HEK293 (cell line): ENCODE measurements around the gene PHC1.

Source experiments
- CTCF ChIA-PET: fragments of 350-600 bp; formaldehyde crosslinking; extraction: SDS; loops from one replicate; lab custom pipeline; 2021; ENCODE audit warnings: antibody characterized with exemption; lab: Yijun Ruan, JAX
- POLR2A ChIA-PET: fragments of 300-600 bp; formaldehyde crosslinking; extraction: SDS; loops from one replicate; lab custom pipeline; 2020; ENCODE audit warnings: antibody characterized with exemption, inconsistent platforms; lab: Yijun Ruan, JAX
- H3K27ac ChIP-seq: fragments of 200-500 bp; sonication (Bioruptor generic); 2 replicates; pipeline ENCODE4 v1.5.1; 2014; ENCODE audit warnings: low read depth, low read length, control low read depth, inconsistent platforms; ENCODE audit errors: extremely low read depth
- H3K36me3 ChIP-seq, 2 experiments: fragments of 200-500 bp in 1 of 2; sonication (Bioruptor generic) in 1 of 2; 1 replicate in 1 of 2; 2 replicates in 1 of 2; pipeline ENCODE4 v1.5.1; 2014 to 2017; ENCODE audit warnings: inconsistent platforms in 2 of 2, low read length in 2 of 2; ENCODE audit not compliant: control insufficient read depth in 2 of 2, insufficient read depth in 1 of 2
- H3K4me1 ChIP-seq: fragments of 200-500 bp; sonication (Bioruptor generic); 2 replicates; pipeline ENCODE4 v1.5.1; 2014; ENCODE audit warnings: mild to moderate bottlenecking, low read length, inconsistent platforms; ENCODE audit not compliant: control insufficient read depth, insufficient read depth
- H3K4me3 ChIP-seq: 2 replicates; pipeline ENCODE4 v1.5.1; 2011; ENCODE audit warnings: low read depth, mild to moderate bottlenecking, control low read depth, low read length, moderate library complexity
- H3K9me3 ChIP-seq: fragments of 200-500 bp; sonication (Bioruptor generic); 2 replicates; pipeline ENCODE4 v1.5.1; 2014; ENCODE audit warnings: low read depth, low read length, inconsistent platforms; ENCODE audit not compliant: control insufficient read depth, insufficient read depth
- GLIS2 ChIP-seq: fragments of 450-650 bp; formaldehyde crosslinking; IDR thresholded peaks from 2 replicates; pipeline ENCODE4 v1.5.1; 2016; ENCODE audit warnings: missing biosample characterization, missing genetic modification characterization
- IKZF3 ChIP-seq: fragments of 450-650 bp; IDR thresholded peaks from 2 replicates; pipeline ENCODE4 v1.5.0; 2018; ENCODE audit warnings: missing biosample characterization, mild to moderate bottlenecking, missing genetic modification characterization, moderate library complexity
- KLF17 ChIP-seq: fragments of 450-650 bp; formaldehyde crosslinking; IDR thresholded peaks from 2 replicates; pipeline ENCODE4 v1.5.1; 2016; ENCODE audit warnings: missing biosample characterization, missing genetic modification characterization
- KLF8 ChIP-seq: fragments of 450-650 bp; formaldehyde crosslinking; IDR thresholded peaks from 2 replicates; pipeline ENCODE4 v1.5.1; 2016; ENCODE audit warnings: missing biosample characterization, missing genetic modification characterization
- PRDM2 ChIP-seq: fragments of 450-650 bp; formaldehyde crosslinking; IDR thresholded peaks from 2 replicates; pipeline ENCODE4 v1.5.1; 2016; ENCODE audit warnings: missing biosample characterization, missing genetic modification characterization, borderline replicate concordance
- REPIN1 ChIP-seq: fragments of 450-650 bp; formaldehyde crosslinking; IDR thresholded peaks from 2 replicates; pipeline ENCODE4 v1.5.1; 2017; ENCODE audit warnings: missing biosample characterization, missing genetic modification characterization, low read depth
- SP7 ChIP-seq: fragments of 450-650 bp; formaldehyde crosslinking; IDR thresholded peaks from 2 replicates; pipeline ENCODE4 v1.5.1; 2016; ENCODE audit warnings: missing biosample characterization, missing genetic modification characterization
- YY2 ChIP-seq: fragments of 450-650 bp; formaldehyde crosslinking; IDR thresholded peaks from 2 replicates; pipeline ENCODE4 v1.5.1; 2016; ENCODE audit warnings: missing biosample characterization, missing genetic modification characterization
- ZBTB44 ChIP-seq: fragments of 450-650 bp; IDR thresholded peaks from 2 replicates; pipeline ENCODE4 v1.5.1; 2018; ENCODE audit warnings: missing biosample characterization, mild to moderate bottlenecking, missing genetic modification characterization
- ZBTB7A ChIP-seq: fragments of 450-650 bp; formaldehyde crosslinking; IDR thresholded peaks from 2 replicates; pipeline ENCODE4 v1.5.1; 2016; ENCODE audit warnings: low read depth, missing biosample characterization, missing genetic modification characterization
- ZFP3 ChIP-seq: fragments of 450-650 bp; formaldehyde crosslinking; IDR thresholded peaks from 2 replicates; pipeline ENCODE4 v1.5.1; 2016; ENCODE audit warnings: low read depth, missing biosample characterization, missing genetic modification characterization
- ZNF155 ChIP-seq: fragments of 450-650 bp; formaldehyde crosslinking; IDR thresholded peaks from 2 replicates; pipeline ENCODE4 v1.5.1; 2016; ENCODE audit warnings: missing biosample characterization, missing genetic modification characterization
- ZNF157 ChIP-seq: fragments of 450-650 bp; formaldehyde crosslinking; IDR thresholded peaks from 2 replicates; pipeline ENCODE4 v1.5.1; 2016; ENCODE audit warnings: missing biosample characterization, missing genetic modification characterization
- ZNF184 ChIP-seq: fragments of 450-650 bp; IDR thresholded peaks from 2 replicates; pipeline ENCODE4 v1.5.1; 2018; ENCODE audit warnings: missing biosample characterization, mild to moderate bottlenecking, missing genetic modification characterization
- ZNF248 ChIP-seq: fragments of 450-650 bp; formaldehyde crosslinking; IDR thresholded peaks from 2 replicates; pipeline ENCODE4 v1.5.1; 2017; ENCODE audit warnings: missing biosample characterization, missing genetic modification characterization
- ZNF302 ChIP-seq: fragments of 450-650 bp; formaldehyde crosslinking; IDR thresholded peaks from 2 replicates; pipeline ENCODE4 v1.5.1; 2016; ENCODE audit warnings: missing biosample characterization, missing genetic modification characterization, low read depth
- ZNF354C ChIP-seq: fragments of 450-650 bp; formaldehyde crosslinking; IDR thresholded peaks from 2 replicates; pipeline ENCODE4 v1.5.1; 2016; ENCODE audit warnings: missing biosample characterization, missing genetic modification characterization, low read depth, borderline replicate concordance
- ZNF398 ChIP-seq: fragments of 450-650 bp; formaldehyde crosslinking; IDR thresholded peaks from 2 replicates; pipeline ENCODE4 v1.5.1; 2017; ENCODE audit warnings: missing biosample characterization, missing genetic modification characterization
- ZNF48 ChIP-seq: fragments of 450-650 bp; formaldehyde crosslinking; IDR thresholded peaks from 2 replicates; pipeline ENCODE4 v1.5.1; 2016; ENCODE audit warnings: missing biosample characterization, missing genetic modification characterization
- ZNF548 ChIP-seq: fragments of 450-650 bp; formaldehyde crosslinking; IDR thresholded peaks from 2 replicates; pipeline ENCODE4 v1.5.1; 2016; ENCODE audit warnings: missing biosample characterization, missing genetic modification characterization
- ZNF639 ChIP-seq: fragments of 450-650 bp; formaldehyde crosslinking; IDR thresholded peaks from 2 replicates; pipeline ENCODE4 v1.5.1; 2016; ENCODE audit warnings: missing biosample characterization, missing genetic modification characterization
- ZNF654 ChIP-seq: fragments of 450-650 bp; formaldehyde crosslinking; IDR thresholded peaks from 2 replicates; pipeline ENCODE4 v1.5.1; 2016; ENCODE audit warnings: low read depth, missing biosample characterization, missing genetic modification characterization
- ZNF701 ChIP-seq: fragments of 450-650 bp; formaldehyde crosslinking; IDR thresholded peaks from 2 replicates; pipeline ENCODE4 v1.5.1; 2016; ENCODE audit warnings: missing biosample characterization, missing genetic modification characterization
- ZNF76 ChIP-seq: fragments of 450-650 bp; formaldehyde crosslinking; IDR thresholded peaks from 2 replicates; pipeline ENCODE4; 2016; ENCODE audit warnings: low read depth, missing biosample characterization, missing genetic modification characterization, borderline replicate concordance
- ZSCAN4 ChIP-seq: fragments of 450-650 bp; formaldehyde crosslinking; IDR thresholded peaks from 2 replicates; pipeline ENCODE4 v1.5.1; 2017; ENCODE audit warnings: missing biosample characterization, missing genetic modification characterization

Gene PHC1

GRCh38 chr12:8948701-8949341 lies 34.5 kb downstream of the PHC1 start:
- CTCF ChIA-PET: interaction anchor here (0.7 to 3.6 kb wide), 7 partner anchors 20 to 128 kb away, joined by 3 to 26 read pairs (median 5); partner anchors contain the start of gene PHC1
- H3K4me1 ChIP-seq: peaks cover 9% of the 10 kb centered on the region
- peak overlapping the region; percentile 82 for H3K27ac ChIP-seq
- peaks cover 18 to 37% of the 10 kb centered on the region in 2 experiments for H3K36me3 ChIP-seq
- H3K9me3 ChIP-seq: no peaks in the 10 kb centered on the region
- POLR2A ChIA-PET: interaction anchor here (0.6 to 3.0 kb wide), 5 partner anchors 10 to 931 kb away, joined by 3 to 21 read pairs (median 6); partner anchors contain the start of gene PHC1
- H3K4me3 ChIP-seq: peak overlapping the region; percentile 94
- TF ChIP-seq ZNF654 (no peak), KLF8 (no peak), ZNF48 (tag by site-specific recombination) (no peak), ZSCAN4 (tag by site-specific recombination) (no peak), ZNF184 (tag by site-specific recombination) (no peak), ZNF76 (peak; percentile 25; the same call in 1 of the 2 replicates), ZNF354C (no peak), ZNF302 (tag by site-specific recombination) (no peak), REPIN1 (no peak), ZNF548 (tag by site-specific recombination) (no peak), IKZF3 (tag by site-specific recombination) (no peak), ZNF248 (tag by site-specific recombination) (no peak), ZBTB44 (tag by site-specific recombination) (no peak), ZFP3 (tag by site-specific recombination) (no peak), ZNF157 (tag by site-specific recombination) (no peak), ZBTB7A (tag by site-specific recombination) (no peak), GLIS2 (tag by site-specific recombination) (peak; percentile 48), ZNF701 (tag by site-specific recombination) (no peak), ZNF639 (tag by site-specific recombination) (0 out of 2 replicates have a peak, but pooled peaks have one; percentile 19), SP7 (no peak), KLF17 (0 out of 2 replicates have a peak, but pooled peaks have one; percentile 16), PRDM2 (tag by site-specific recombination) (no peak), ZNF398 (tag by site-specific recombination) (no peak), ZNF155 (tag by site-specific recombination) (no peak), YY2 (tag by site-specific recombination) (peak; percentile 7; the same call in 1 of the 2 replicates)
